Erythroblast (primary cell): ENCODE data around the gene CARS1.

Experiments
- GATA1 ChIP-seq: IDR thresholded peaks from 2 replicates; pipeline ENCODE4 v1.6.1; 2011; ENCODE audit warnings: low read depth, mild to moderate bottlenecking, control low read depth, low read length, moderate library complexity
- POLR2A ChIP-seq: IDR thresholded peaks from 2 replicates; pipeline ENCODE4 v1.6.1; 2011; ENCODE audit warnings: mild to moderate bottlenecking, low read length

DNA sequence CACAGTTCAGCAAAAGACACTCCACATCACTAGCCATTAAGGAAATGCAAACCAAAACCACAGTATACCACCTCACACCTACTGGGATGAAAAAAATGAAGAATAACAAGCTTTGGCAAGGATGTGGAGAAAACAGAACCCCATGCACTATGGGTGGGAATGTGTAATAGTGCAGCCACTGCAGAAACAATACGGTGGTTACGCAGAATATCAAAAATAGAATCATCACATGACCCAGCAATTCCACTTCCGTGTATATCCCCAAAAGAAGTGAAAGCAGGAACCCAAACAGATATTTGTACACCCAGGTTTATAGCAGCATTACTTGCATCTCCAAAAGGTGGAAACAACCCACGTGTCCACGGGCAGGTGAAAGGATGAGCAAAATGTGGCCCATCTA, 20.8 kb downstream of the CARS1 start:
- TF ChIP-seq POLR2A (no peak), GATA1 (no peak)
